Measurements from ENCODE around the gene HOXD9.

DNA sequence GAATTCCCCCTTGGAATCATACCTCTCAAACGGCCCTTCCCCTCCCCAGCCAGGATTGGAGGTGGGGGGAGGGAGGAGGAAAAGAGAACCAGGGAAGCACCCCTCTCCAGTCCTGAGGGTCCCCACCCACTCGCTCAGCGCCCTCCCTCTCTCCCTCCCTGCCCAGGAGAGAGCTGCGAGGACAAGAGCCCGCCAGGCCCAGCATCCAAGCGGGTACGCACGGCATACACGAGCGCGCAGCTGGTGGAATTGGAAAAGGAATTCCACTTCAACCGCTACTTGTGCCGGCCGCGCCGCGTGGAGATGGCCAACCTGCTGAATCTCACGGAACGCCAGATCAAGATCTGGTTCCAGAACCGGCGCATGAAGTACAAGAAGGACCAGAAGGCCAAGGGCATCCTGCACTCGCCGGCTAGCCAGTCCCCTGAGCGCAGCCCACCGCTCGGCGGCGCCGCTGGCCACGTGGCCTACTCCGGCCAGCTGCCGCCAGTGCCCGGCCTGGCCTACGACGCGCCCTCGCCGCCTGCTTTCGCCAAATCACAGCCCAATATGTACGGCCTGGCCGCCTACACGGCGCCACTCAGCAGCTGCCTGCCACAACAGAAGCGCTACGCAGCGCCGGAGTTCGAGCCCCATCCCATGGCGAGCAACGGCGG is 49.0 kb downstream of the HOXD9 start:
- TF ChIP-seq, protein P1, sequence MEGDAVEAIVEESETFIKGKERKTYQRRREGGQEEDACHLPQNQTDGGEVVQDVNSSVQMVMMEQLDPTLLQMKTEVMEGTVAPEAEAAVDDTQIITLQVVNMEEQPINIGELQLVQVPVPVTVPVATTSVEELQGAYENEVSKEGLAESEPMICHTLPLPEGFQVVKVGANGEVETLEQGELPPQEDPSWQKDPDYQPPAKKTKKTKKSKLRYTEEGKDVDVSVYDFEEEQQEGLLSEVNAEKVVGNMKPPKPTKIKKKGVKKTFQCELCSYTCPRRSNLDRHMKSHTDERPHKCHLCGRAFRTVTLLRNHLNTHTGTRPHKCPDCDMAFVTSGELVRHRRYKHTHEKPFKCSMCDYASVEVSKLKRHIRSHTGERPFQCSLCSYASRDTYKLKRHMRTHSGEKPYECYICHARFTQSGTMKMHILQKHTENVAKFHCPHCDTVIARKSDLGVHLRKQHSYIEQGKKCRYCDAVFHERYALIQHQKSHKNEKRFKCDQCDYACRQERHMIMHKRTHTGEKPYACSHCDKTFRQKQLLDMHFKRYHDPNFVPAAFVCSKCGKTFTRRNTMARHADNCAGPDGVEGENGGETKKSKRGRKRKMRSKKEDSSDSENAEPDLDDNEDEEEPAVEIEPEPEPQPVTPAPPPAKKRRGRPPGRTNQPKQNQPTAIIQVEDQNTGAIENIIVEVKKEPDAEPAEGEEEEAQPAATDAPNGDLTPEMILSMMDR (IDR thresholded peaks at IDR 0.05) = no peak
- no peak for TF ChIP-seq POLR2A (IDR thresholded peaks at IDR 0.05)

All from testis (tissue), 2 donors.